Hematopoietic multipotent progenitor cell treated with erythropoietin and hydrocortisone succinate and interleukin-3 and kit ligand, for 8 days (in vitro differentiated cells): ENCODE results near the gene CLIP3.

ENCODE experiments used
- DNase-seq: peaks from one replicate; pipeline ENCODE4 v3.0.0-alpha.2; 2015

CLIP3 gene

GRCh38 chr19:35975608-35976214 lies 57.0 kb downstream of the CLIP3 start:
- DNase-seq = peak; percentile 24

GRCh38 chr19:35973487-35973886 lies 59.2 kb downstream of the CLIP3 start:
- DNase-seq = no peak

GRCh38 chr19:35966771-35967170 lies 65.9 kb downstream of the CLIP3 start:
- DNase-seq = no peak
